B cell (primary cell): ENCODE results near the gene PLAU. TPM values are rescaled to one million over a fixed set of nuclear protein-coding genes. Genes with fewer than 3 reads are reported as not detected.
"Not testable (repeated sequence)": the region's sequence is repeated elsewhere in the genome, so short reads cannot be mapped to it uniquely, and the experiment has no call there.

ENCODE experiments used
- ATAC-seq: fragments of 200-7000 bp; cut with Tn5 transposase; one replicate; pipeline ENCODE4 v1.10.0; 2021; ENCODE audit warnings: low read depth, mild to moderate bottlenecking, moderate number of reproducible peaks, moderate library complexity
- CTCF ChIA-PET: fragments of 350-600 bp; sonication (Branson Sonifier 250); formaldehyde crosslinking; loops from one replicate; lab custom pipeline; 2021; ENCODE audit warnings: antibody characterized with exemption, inconsistent platforms; lab: Charles Lee
- POLR2A ChIA-PET: fragments of 350-600 bp; sonication (Branson Sonifier 250); formaldehyde crosslinking; loops from one replicate; lab custom pipeline; 2021; ENCODE audit warnings: antibody characterized with exemption; lab: Charles Lee
- DNase-seq: peaks from one replicate; pipeline ENCODE4 v3.0.0; 2013
- H2AFZ ChIP-seq: 2 replicates; pipeline ENCODE4 v1.6.1; 2012; ENCODE audit warnings: mild to moderate bottlenecking, low read depth, low read length; ENCODE audit not compliant: insufficient read depth, poor library complexity, severe bottlenecking
- H3K27ac ChIP-seq, 2 donors: 1 replicate in 1 of 2; 2 replicates in 1 of 2; pipeline ENCODE4 v1.5.1; 2012 to 2013; ENCODE audit warnings: low read length in 2 of 2, mild to moderate bottlenecking in 2 of 2, moderate library complexity in 1 of 2
- H3K27me3 ChIP-seq, 4 experiments: fragments of 200-600 bp in 1 of 4; sonication (generic) in 1 of 4; replicated peaks in 1 of 4; 1 replicate in 2 of 4; 2 replicates in 2 of 4; pipeline versions ENCODE4 v1.6.1 to v1.7.0; 2013 to 2016; ENCODE audit warnings: low read length in 3 of 4, mild to moderate bottlenecking in 2 of 4, mixed read lengths in 1 of 4, moderate library complexity in 1 of 4; ENCODE audit not compliant: insufficient read depth in 4 of 4, control insufficient read depth in 3 of 4; ENCODE audit errors: control extremely low read depth in 1 of 4
- H3K36me3 ChIP-seq, 2 experiments: replicated peaks in 1 of 2; 1 replicate in 1 of 2; 2 replicates in 1 of 2; pipeline versions ENCODE4 v1.6.1 to v1.7.1; 2013; ENCODE audit warnings: low read length in 1 of 2; ENCODE audit not compliant: insufficient read depth in 2 of 2, control insufficient read depth in 1 of 2; ENCODE audit errors: control extremely low read depth in 1 of 2, extremely low read depth in 1 of 2
- H3K4me1 ChIP-seq, 2 donors: fragments of 200-600 bp in 1 of 2; sonication (generic) in 1 of 2; 1 replicate in 1 of 2; 2 replicates in 1 of 2; pipeline versions ENCODE4 v1.5.1 to v1.6.1; 2013 to 2017; ENCODE audit warnings: low read length in 2 of 2; ENCODE audit not compliant: control insufficient read depth in 2 of 2, insufficient read depth in 2 of 2
- H3K4me2 ChIP-seq: replicated peaks from 2 replicates; pipeline ENCODE3; 2012; ENCODE audit warnings: mild to moderate bottlenecking, low read depth, low read length; ENCODE audit not compliant: poor library complexity, severe bottlenecking
- H3K4me3 ChIP-seq, 5 experiments: fragments of 200-600 bp in 1 of 5; sonication (generic) in 1 of 5; 1 replicate in 3 of 5; 2 replicates in 2 of 5; pipeline versions ENCODE4 v1.5.1 to v1.7.0; 2011 to 2016; ENCODE audit warnings: low read length in 4 of 5, mild to moderate bottlenecking in 4 of 5, low read depth in 2 of 5, control low read depth in 1 of 5, moderate library complexity in 1 of 5; ENCODE audit not compliant: insufficient read depth in 1 of 5; ENCODE audit errors: control extremely low read depth in 1 of 5, extremely low read depth in 1 of 5
- H3K79me2 ChIP-seq: fragments of 200-600 bp; sonication (generic); one replicate; pipeline ENCODE4 v1.6.0; 2016; ENCODE audit warnings: low read length; ENCODE audit not compliant: control insufficient read depth, insufficient read depth
- H3K9ac ChIP-seq: fragments of 200-600 bp; sonication (generic); 2 replicates; pipeline ENCODE4 v1.6.1; 2017; ENCODE audit warnings: mild to moderate bottlenecking, low read length, moderate library complexity
- H3K9me3 ChIP-seq, 3 donors: one replicate each; pipeline versions ENCODE4 v1.6.1 to v1.7.1; 2013; ENCODE audit warnings: low read length in 2 of 3; ENCODE audit not compliant: control insufficient read depth in 2 of 3, insufficient read depth in 1 of 3; ENCODE audit errors: control extremely low read depth in 1 of 3
- H4K20me1 ChIP-seq: 2 replicates; pipeline ENCODE4 v1.6.0; 2012; ENCODE audit warnings: mild to moderate bottlenecking, low read length; ENCODE audit not compliant: insufficient read depth, control insufficient read depth, poor library complexity, severe bottlenecking
- H3K27ac Mint-ChIP-seq: one replicate; pipeline ENCODE4 v1.8.0; 2021; ENCODE audit warnings: mixed read lengths
- H3K27me3 Mint-ChIP-seq: one replicate; pipeline ENCODE4 v1.8.0; 2021; ENCODE audit warnings: mixed read lengths
- H3K4me1 Mint-ChIP-seq: one replicate; pipeline ENCODE4 v1.8.0; 2021; ENCODE audit warnings: mixed read lengths
- H3K4me3 Mint-ChIP-seq: one replicate; pipeline ENCODE4 v1.8.0; 2021; ENCODE audit warnings: mixed read lengths
- H3K9me3 Mint-ChIP-seq: one replicate; pipeline ENCODE4 v1.8.0; 2022; ENCODE audit warnings: mixed read lengths; ENCODE audit not compliant: insufficient read depth
- CTCF ChIP-seq: fragments of 200-600 bp; IDR thresholded peaks from one replicate; pipeline ENCODE4 v1.8.0; 2022; ENCODE audit warnings: antibody characterized with exemption, mild to moderate bottlenecking
- EZH2 ChIP-seq: IDR thresholded peaks from 2 replicates; pipeline ENCODE4 v1.6.1; 2012; ENCODE audit warnings: borderline replicate concordance, low read depth, mild to moderate bottlenecking, moderate library complexity, low read length; ENCODE audit not compliant: insufficient read depth, poor library complexity, severe bottlenecking
- WGBS: methylation state at CpG from one replicate; pipeline ENCODE4 v1.1.5; 2013; ENCODE audit warnings: missing lambda C conversion rate; ENCODE audit not compliant: insufficient coverage; 5-methylcytosine and 5-hydroxymethylcytosine counted together
- intact Hi-C: fragments of 100-400 bp; cut with micrococcal nuclease; formaldehyde crosslinking; loops from one replicate; pipeline ENCODE4 v1.10.0; 2022
- polyA plus RNA-seq: library from polyadenylated mRNA; depleted of rRNA; stranded (reverse); fragments of >200 nt; gene quantifications from 2 replicates; pipeline ENCODE4 v1.2.3, GENCODE V29; 2012
- total RNA-seq, 2 donors: library from RNA; stranded (reverse); fragments of 120-200 nt in 1 of 2; gene quantifications; 1 replicate in 1 of 2; 2 replicates in 1 of 2; pipeline versions ENCODE4 v1.2.3 to v1.2.4, GENCODE V29; 2013 to 2022

Gene PLAU
- total and polyA plus RNA-seq, 2 donors (not counting 1 experiment from before 2014, with no cell fraction given), result 0.04 TPM; not detected in 1

DNA sequence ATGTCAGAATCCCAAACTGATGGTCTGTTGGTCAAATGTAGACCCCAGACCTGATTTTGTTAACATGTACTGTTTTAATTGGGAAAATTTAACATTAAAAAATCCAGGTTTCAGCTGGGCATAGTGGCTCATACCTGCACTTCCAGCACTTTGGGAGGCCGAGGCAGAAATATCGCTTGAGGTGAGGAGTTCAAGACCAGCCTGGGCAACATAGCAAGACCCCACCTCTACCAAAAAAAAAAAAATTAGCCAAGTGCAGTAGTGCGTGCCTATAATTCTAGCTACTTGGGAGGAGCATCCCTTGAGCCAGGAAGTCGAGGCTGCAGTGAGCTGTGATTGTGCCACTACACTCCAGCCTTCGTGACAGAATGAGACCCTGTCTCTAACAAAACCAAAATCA is 20.7 kb upstream of the PLAU start:
- Histone ChIP-seq H3K36me3 (no peaks in the 10 kb centered on the region), H3K4me2 (no peak overlapping the region), H3K79me2 (no peaks in the 10 kb centered on the region), H3K27ac (no peak overlapping the region), H3K9me3 (no peaks in the 10 kb centered on the region), H3K4me1 (peaks cover 4 to 19% of the 10 kb centered on the region in 2 donors), H3K27me3 (peaks cover 0 to 4% (median 0%) of the 10 kb centered on the region in 4 experiments), H3K9ac (no peak overlapping the region), H3K4me3 (no peak overlapping the region), H4K20me1 (no peaks in the 10 kb centered on the region), H2AFZ (no peak overlapping the region)
- Mint-ChIP-seq H3K4me3 (no peak overlapping the region), H3K4me1 (peaks cover 9% of the 10 kb centered on the region), H3K27me3 (no peaks in the 10 kb centered on the region), H3K9me3 (no peaks in the 10 kb centered on the region), H3K27ac (no peak overlapping the region)
- intact Hi-C loops, result no loop called here
- ChIA-PET POLR2A (interaction anchor here (0.6 to 0.7 kb wide), 2 partner anchors 67 to 223 kb away, joined by 3 to 7 read pairs; no protein-coding TSS in a partner anchor), CTCF (interaction anchor here (0.5 to 10.7 kb wide), 14 partner anchors 8 to 213 kb away, joined by 3 to 261 read pairs (median 4); no protein-coding TSS in a partner anchor)
- no peak for ATAC-seq
- DNase-seq, result no peak
- no peak for TF ChIP-seq EZH2
- no peak for TF ChIP-seq CTCF
- WGBS, result 95% methylated on average over 2 of the region's 5 CpGs

DNA sequence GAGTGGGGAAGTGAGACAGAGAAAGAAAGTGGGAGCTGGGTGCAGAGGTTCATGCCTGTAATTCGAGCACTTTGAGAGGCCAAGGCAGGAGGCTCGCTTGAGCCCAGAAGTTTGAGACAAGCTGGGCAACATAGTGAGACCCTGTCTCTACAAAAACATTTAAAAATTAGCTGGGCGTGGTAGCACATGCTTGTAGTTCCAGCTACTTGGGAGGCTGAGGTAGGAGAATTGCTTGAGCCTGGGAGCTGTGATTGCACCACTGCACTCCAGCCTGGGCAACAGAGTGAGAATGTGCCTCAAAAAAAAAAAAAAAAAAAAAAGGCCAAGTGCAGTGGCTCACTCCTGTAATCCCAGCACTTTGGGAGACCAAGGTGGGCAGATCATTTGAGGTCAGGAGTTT is 20.1 kb upstream of the PLAU start:
- H2AFZ ChIP-seq, H3K27me3 Mint-ChIP-seq, H4K20me1 ChIP-seq, H3K4me2 ChIP-seq, H3K27me3 ChIP-seq, H3K4me3 Mint-ChIP-seq, H3K27ac Mint-ChIP-seq, H3K4me1 Mint-ChIP-seq, H3K79me2 ChIP-seq, ATAC-seq, H3K9ac ChIP-seq, H3K27ac ChIP-seq, H3K36me3 ChIP-seq, H3K4me3 ChIP-seq, H3K9me3 ChIP-seq, DNase-seq, intact Hi-C loops, H3K9me3 Mint-ChIP-seq: not testable (repeated sequence)
- ChIA-PET CTCF (interaction anchor here (0.9 to 10.7 kb wide), 6 partner anchors 12 to 213 kb away, joined by 3 to 261 read pairs (median 19); no protein-coding TSS in a partner anchor), POLR2A (interaction anchor here (0.6 kb wide), 1 partner anchor 223 kb away, joined by 3 read pairs; no protein-coding TSS in a partner anchor)
- peaks cover 4 to 19% of the 10 kb centered on the region in 2 donors for H3K4me1 ChIP-seq
- 86% methylated on average over 2 of the region's 3 CpGs for WGBS
